H9 (cell line): ENCODE results near the gene RNASE9. TPM values are rescaled to one million over a fixed set of nuclear protein-coding genes. Genes with fewer than 3 reads are reported as not detected.

Source experiments
- DNase-seq: peaks from one replicate; pipeline ENCODE4 v3.0.0-alpha.2; 2017
- H2AFZ ChIP-seq: one replicate; pipeline ENCODE4 v1.6.1; 2013; ENCODE audit warnings: mild to moderate bottlenecking, low read length, control low read depth, moderate library complexity
- H2AK5ac ChIP-seq: 2 replicates; pipeline ENCODE4 v1.6.1; 2013; ENCODE audit warnings: low read length, control low read depth, mixed read lengths; ENCODE audit not compliant: insufficient read length
- H2BK120ac ChIP-seq: one replicate; pipeline ENCODE4 v1.6.1; 2013; ENCODE audit warnings: low read depth, mild to moderate bottlenecking, low read length, control low read depth, inconsistent platforms; ENCODE audit not compliant: poor library complexity, severe bottlenecking
- H2BK12ac ChIP-seq: 2 replicates; pipeline ENCODE4 v1.6.1; 2013; ENCODE audit warnings: low read length, control low read depth, mixed read lengths, low read depth; ENCODE audit not compliant: insufficient read length
- H2BK15ac ChIP-seq: 2 replicates; pipeline ENCODE4 v1.6.1; 2013; ENCODE audit warnings: low read depth, low read length, control low read depth
- H2BK20ac ChIP-seq: one replicate; pipeline ENCODE4 v1.6.1; 2013; ENCODE audit warnings: low read depth, mild to moderate bottlenecking, low read length, control low read depth, inconsistent platforms; ENCODE audit not compliant: poor library complexity, severe bottlenecking
- H2BK5ac ChIP-seq: 2 replicates; pipeline ENCODE4 v1.6.1; 2013; ENCODE audit warnings: low read length, control low read depth, mixed read lengths; ENCODE audit not compliant: insufficient read length
- H3K14ac ChIP-seq: 2 replicates; pipeline ENCODE4 v1.6.1; 2013; ENCODE audit warnings: low read length, control low read depth; ENCODE audit not compliant: insufficient read depth
- H3K18ac ChIP-seq: 2 replicates; pipeline ENCODE4 v1.6.1; 2013; ENCODE audit warnings: low read depth, mild to moderate bottlenecking, mixed read lengths, low read length, control low read depth; ENCODE audit not compliant: insufficient read length
- H3K23ac ChIP-seq: 2 replicates; pipeline ENCODE4 v1.6.1; 2013; ENCODE audit warnings: low read length, control low read depth, mixed read lengths, low read depth; ENCODE audit not compliant: insufficient read length
- H3K23me2 ChIP-seq: 2 replicates; pipeline ENCODE4 v1.6.1; 2013; ENCODE audit warnings: low read depth, mild to moderate bottlenecking, mixed read lengths, low read length, control low read depth; ENCODE audit not compliant: insufficient read length, poor library complexity, severe bottlenecking
- H3K27ac ChIP-seq: 2 replicates; pipeline ENCODE4 v1.5.1; 2013; ENCODE audit warnings: low read length, control low read depth, mixed read lengths, low read depth; ENCODE audit not compliant: insufficient read length
- H3K27me3 ChIP-seq: 2 replicates; pipeline ENCODE4 v1.6.1; 2013; ENCODE audit warnings: low read length, control low read depth, inconsistent platforms; ENCODE audit not compliant: insufficient read depth
- H3K4ac ChIP-seq: 2 replicates; pipeline ENCODE4 v1.6.1; 2013; ENCODE audit warnings: low read depth, mild to moderate bottlenecking, control low read depth, inconsistent platforms, low read length, moderate library complexity
- H3K4me1 ChIP-seq: 2 replicates; pipeline ENCODE4 v1.6.1; 2013; ENCODE audit warnings: low read length, control low read depth, inconsistent platforms; ENCODE audit not compliant: insufficient read depth
- H3K4me2 ChIP-seq: 2 replicates; pipeline ENCODE4 v1.6.1; 2013; ENCODE audit warnings: low read length, control low read depth, mixed read lengths; ENCODE audit not compliant: insufficient read length, insufficient read depth
- H3K56ac ChIP-seq: 2 replicates; pipeline ENCODE4 v1.6.1; 2013; ENCODE audit warnings: low read depth, mild to moderate bottlenecking, mixed read lengths, low read length, control low read depth; ENCODE audit not compliant: insufficient read length
- H3K79me1 ChIP-seq: 2 replicates; pipeline ENCODE4 v1.6.1; 2013; ENCODE audit warnings: low read depth, mild to moderate bottlenecking, moderate library complexity, low read length, control low read depth, inconsistent platforms; ENCODE audit not compliant: insufficient read depth, poor library complexity, severe bottlenecking
- H3K79me2 ChIP-seq: 2 replicates; pipeline ENCODE4 v1.6.1; 2013; ENCODE audit warnings: low read length, control low read depth, inconsistent platforms; ENCODE audit not compliant: insufficient read depth
- H3K9ac ChIP-seq: 2 replicates; pipeline ENCODE4 v1.6.1; 2013; ENCODE audit warnings: low read length, control low read depth, mixed read lengths; ENCODE audit not compliant: insufficient read length; ENCODE audit errors: extremely low read depth
- H3K9me3 ChIP-seq: one replicate; pipeline ENCODE4 v1.6.1; 2013; ENCODE audit warnings: low read depth, low read length, inconsistent platforms; ENCODE audit not compliant: control insufficient read depth
- H3T11ph ChIP-seq: one replicate; pipeline ENCODE4 v1.6.1; 2013; ENCODE audit warnings: mild to moderate bottlenecking, low read length, control low read depth, inconsistent platforms
- H4K20me1 ChIP-seq: one replicate; pipeline ENCODE4 v1.6.1; 2013; ENCODE audit not compliant: control insufficient read depth, insufficient read length, insufficient read depth
- H4K5ac ChIP-seq: 2 replicates; pipeline ENCODE4 v1.6.1; 2013; ENCODE audit warnings: low read depth, mild to moderate bottlenecking, mixed read lengths, low read length, control low read depth; ENCODE audit not compliant: insufficient read length
- H4K8ac ChIP-seq: replicated peaks from 2 replicates; pipeline ENCODE4 v1.6.1; 2013; ENCODE audit warnings: low read length, control low read depth, mixed read lengths, low read depth; ENCODE audit not compliant: insufficient read length
- H4K91ac ChIP-seq: 2 replicates; pipeline ENCODE4 v1.6.1; 2013; ENCODE audit warnings: low read depth, mild to moderate bottlenecking, moderate library complexity, mixed read lengths, low read length, control low read depth; ENCODE audit not compliant: insufficient read length
- H3K27ac Mint-ChIP-seq, 3 experiments: 2 replicates in 2 of 3; 3 replicates in 1 of 3; pipeline ENCODE4 v1.8.0; 2020 to 2021; ENCODE audit warnings: mixed read lengths in 3 of 3, mild to moderate bottlenecking in 1 of 3, moderate library complexity in 1 of 3
- H3K27me3 Mint-ChIP-seq: 2 replicates; pipeline ENCODE4 v1.8.0; 2021; ENCODE audit warnings: low read depth, mild to moderate bottlenecking, moderate library complexity, mixed read lengths
- H3K36me3 Mint-ChIP-seq, 3 experiments: 2 replicates in 2 of 3; 3 replicates in 1 of 3; pipeline ENCODE4 v1.8.0; 2020 to 2021; ENCODE audit warnings: low read depth in 3 of 3, mixed read lengths in 3 of 3; ENCODE audit not compliant: insufficient read depth in 1 of 3
- H3K4me1 Mint-ChIP-seq, 2 experiments: 2 replicates each; pipeline ENCODE4 v1.8.0; 2020; ENCODE audit warnings: mixed read lengths in 2 of 2
- H3K4me3 Mint-ChIP-seq, 2 experiments: 2 replicates in 1 of 2; 3 replicates in 1 of 2; pipeline ENCODE4 v1.8.0; 2020 to 2021; ENCODE audit warnings: mild to moderate bottlenecking in 2 of 2, mixed read lengths in 2 of 2, moderate library complexity in 1 of 2
- H3K9me3 Mint-ChIP-seq, 2 experiments: 2 replicates in 1 of 2; 3 replicates in 1 of 2; pipeline ENCODE4 v1.8.0; 2020; ENCODE audit warnings: mild to moderate bottlenecking in 2 of 2, mixed read lengths in 2 of 2, moderate library complexity in 1 of 2
- WGBS: extraction: QIAGEN DNeasy Blood & Tissue Kit; methylation state at CpG from one replicate; pipeline ENCODE4 v1.1.7; 2013; ENCODE audit warnings: missing lambda C conversion rate, low lambda C conversion rate, mixed read lengths; ENCODE audit not compliant: insufficient read length; ENCODE audit errors: extremely low coverage; 5-methylcytosine and 5-hydroxymethylcytosine counted together
- total RNA-seq: library from RNA; stranded (reverse); gene quantifications from 2 replicates; pipeline ENCODE4 v1.2.1, GENCODE V29; 2021
- TF ChIP-seq, protein P1 (sequence below): fragments of 200-600 bp; sonication (generic); conservative IDR thresholded peaks from 3 replicates; pipeline ENCODE4 v1.8.0; 2021; ENCODE audit warnings: antibody characterized with exemption, mild to moderate bottlenecking

RNASE9 gene
- total RNA-seq, 1 experiment from 2014 or later = not detected

DNA sequence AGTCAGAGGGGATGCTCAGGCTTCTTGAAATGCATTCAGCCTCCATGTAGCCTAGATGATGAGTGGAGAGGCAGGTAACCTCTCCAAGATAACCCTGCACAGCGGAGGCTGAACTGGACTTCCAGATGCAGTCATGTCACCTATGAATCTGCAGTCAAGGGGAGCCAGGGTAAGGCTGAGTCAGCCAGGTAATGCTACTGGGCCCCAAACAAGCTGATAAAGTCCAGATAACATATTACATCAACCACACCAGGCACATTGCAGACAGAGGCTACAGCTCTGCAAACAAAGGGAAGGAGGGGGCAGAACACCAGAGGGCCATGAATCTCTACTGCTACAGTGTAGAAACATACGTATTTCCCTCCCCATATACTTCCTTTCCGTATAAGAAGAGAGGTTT lies 14.0 kb downstream of the RNASE9 start:
- no CpG with 5 or more reads among the region's 3 CpGs for WGBS
- H3K27ac Mint-ChIP-seq = no peak overlapping the region
- TF ChIP-seq, protein P1, sequence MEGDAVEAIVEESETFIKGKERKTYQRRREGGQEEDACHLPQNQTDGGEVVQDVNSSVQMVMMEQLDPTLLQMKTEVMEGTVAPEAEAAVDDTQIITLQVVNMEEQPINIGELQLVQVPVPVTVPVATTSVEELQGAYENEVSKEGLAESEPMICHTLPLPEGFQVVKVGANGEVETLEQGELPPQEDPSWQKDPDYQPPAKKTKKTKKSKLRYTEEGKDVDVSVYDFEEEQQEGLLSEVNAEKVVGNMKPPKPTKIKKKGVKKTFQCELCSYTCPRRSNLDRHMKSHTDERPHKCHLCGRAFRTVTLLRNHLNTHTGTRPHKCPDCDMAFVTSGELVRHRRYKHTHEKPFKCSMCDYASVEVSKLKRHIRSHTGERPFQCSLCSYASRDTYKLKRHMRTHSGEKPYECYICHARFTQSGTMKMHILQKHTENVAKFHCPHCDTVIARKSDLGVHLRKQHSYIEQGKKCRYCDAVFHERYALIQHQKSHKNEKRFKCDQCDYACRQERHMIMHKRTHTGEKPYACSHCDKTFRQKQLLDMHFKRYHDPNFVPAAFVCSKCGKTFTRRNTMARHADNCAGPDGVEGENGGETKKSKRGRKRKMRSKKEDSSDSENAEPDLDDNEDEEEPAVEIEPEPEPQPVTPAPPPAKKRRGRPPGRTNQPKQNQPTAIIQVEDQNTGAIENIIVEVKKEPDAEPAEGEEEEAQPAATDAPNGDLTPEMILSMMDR = no peak

More for the DNA sequence above, 14.0 kb downstream of the RNASE9 start:
- H3K27me3 Mint-ChIP-seq = no peaks in the 10 kb centered on the region
- H3K9me3 Mint-ChIP-seq = no peaks in the 10 kb centered on the region; a peak in 1 of 5 replicates
- H2BK5ac ChIP-seq = no peak overlapping the region
- no peak overlapping the region for H3K4me3 Mint-ChIP-seq
- H3K27me3 ChIP-seq = no peaks in the 10 kb centered on the region
- no peak overlapping the region for H3K14ac ChIP-seq
- H3K79me2 ChIP-seq = no peaks in the 10 kb centered on the region
- H4K20me1 ChIP-seq = no peaks in the 10 kb centered on the region
- H3K18ac ChIP-seq = no peak overlapping the region
- H3K4me1 ChIP-seq = no peaks in the 10 kb centered on the region; the same call in 1 of the 2 replicates
- no peak for DNase-seq
- no peak overlapping the region for H2BK15ac ChIP-seq
- no peak overlapping the region for H2BK120ac ChIP-seq
- no peak overlapping the region for H3T11ph ChIP-seq
- H3K36me3 Mint-ChIP-seq = no peaks in the 10 kb centered on the region
- no peaks in the 10 kb centered on the region for H3K79me1 ChIP-seq
- H3K4me1 Mint-ChIP-seq = peaks cover 4 to 6% of the 10 kb centered on the region in 2 experiments; a peak in 3 of 4 replicates
- H3K9ac ChIP-seq = no peak overlapping the region
- no peaks in the 10 kb centered on the region for H3K9me3 ChIP-seq
- no peak overlapping the region for H3K4ac ChIP-seq
- H2BK20ac ChIP-seq = no peak overlapping the region
- H4K91ac ChIP-seq = no peak overlapping the region
- H4K5ac ChIP-seq = no peak overlapping the region
- H2AK5ac ChIP-seq = no peak overlapping the region
- no peak overlapping the region for H3K27ac ChIP-seq
- no peak overlapping the region for H4K8ac ChIP-seq
- H3K23me2 ChIP-seq = no peaks in the 10 kb centered on the region
- no peak overlapping the region for H3K56ac ChIP-seq
- H3K23ac ChIP-seq = no peak overlapping the region
- no peak overlapping the region for H2BK12ac ChIP-seq
- no peak overlapping the region for H3K4me2 ChIP-seq
- no peak overlapping the region for H2AFZ ChIP-seq
